HG03439 (cell line): ENCODE data around the gene DNAJB14.
A peak's percentile ranks its signal among the peaks of the same experiment; 100 is the strongest.

ENCODE experiments used
- ATAC-seq: cut with Tn5 transposase; IDR thresholded peaks from one replicate; pipeline ENCODE4 v1.9.1; 2021; ENCODE audit warnings: mild to moderate bottlenecking, moderate library complexity; ENCODE audit not compliant: unreplicated experiment

The DNAJB14 gene

DNA sequence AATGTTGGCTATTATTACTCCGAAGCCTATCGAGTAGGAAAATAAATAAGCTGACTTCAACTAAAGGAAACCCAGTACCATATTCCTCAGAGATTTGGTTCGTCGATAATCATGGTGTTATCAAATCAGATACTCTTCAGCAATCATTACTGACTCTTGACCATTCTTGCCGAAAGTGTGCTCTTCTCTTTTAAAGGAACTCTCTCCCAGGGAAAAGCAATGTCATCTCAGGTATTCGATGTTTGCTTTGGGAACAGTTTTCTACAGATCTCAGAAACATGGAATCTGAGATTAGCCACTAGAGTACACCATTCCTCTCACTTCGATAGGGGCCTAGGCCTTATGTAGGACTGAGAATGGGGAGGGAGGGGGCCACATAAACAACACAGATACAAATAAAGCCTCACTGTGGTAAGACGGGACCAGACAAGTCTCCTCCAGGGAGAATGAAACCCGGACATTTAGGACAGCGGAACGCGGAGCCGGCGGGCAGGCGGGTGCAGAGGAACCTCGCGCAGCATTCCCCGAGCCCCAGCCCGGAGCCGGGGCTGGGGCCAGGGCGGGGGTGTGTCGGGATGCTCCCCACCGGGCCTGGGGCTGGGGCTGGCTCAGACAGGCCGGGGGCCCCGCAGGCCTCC, 581 bp downstream of the DNAJB14 start:
- peak; percentile 2 for ATAC-seq

DNA sequence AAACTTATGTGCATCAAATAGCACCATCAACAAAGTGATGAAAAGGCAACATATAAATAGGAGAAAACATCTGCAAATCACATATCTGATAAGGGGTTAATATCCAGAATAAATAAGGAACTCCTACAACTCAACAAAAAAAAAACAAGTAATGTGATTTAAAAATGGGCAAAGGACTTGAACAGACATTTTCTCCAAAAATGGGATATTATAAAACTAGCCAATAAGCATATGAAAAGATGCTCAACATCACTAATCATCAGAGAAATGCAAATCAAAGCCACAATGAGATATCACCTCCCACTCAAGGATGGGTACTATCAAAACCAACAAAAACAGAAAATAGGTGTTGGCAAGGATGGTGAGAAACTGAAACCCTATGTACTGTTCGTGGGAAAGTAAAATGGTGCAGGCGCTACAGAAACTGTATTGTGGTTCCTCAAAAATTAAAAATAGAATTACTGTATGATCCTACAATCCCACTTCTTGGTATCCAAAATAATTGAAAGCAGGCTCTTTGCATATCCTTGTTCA, 2.4 kb downstream of the DNAJB14 start:
- no peak for ATAC-seq

DNA sequence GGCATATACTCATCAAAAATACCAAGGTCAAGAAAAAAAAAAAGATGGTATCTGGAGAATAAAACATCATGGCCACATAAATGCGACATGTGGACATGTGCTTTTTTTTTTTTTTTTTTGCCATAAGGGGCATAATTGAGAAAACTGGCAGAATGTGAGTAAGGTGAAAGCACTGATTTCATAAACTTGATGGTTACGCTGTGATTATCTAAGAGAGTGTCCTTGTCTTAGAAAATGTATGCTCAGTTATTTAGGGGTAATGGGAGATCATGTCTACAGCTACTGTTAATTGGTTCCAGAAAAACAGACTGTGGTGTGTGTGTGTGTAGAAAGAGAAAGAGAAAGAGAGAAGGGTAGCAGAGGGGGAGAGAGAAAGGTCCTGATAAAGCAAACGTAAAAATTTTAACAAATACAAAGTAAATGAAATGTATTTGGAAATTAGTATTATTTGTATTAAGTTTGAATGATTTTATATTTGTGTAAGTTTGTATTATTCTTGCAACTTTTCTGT, 8.1 kb downstream of the DNAJB14 start:
- no peak for ATAC-seq

DNA sequence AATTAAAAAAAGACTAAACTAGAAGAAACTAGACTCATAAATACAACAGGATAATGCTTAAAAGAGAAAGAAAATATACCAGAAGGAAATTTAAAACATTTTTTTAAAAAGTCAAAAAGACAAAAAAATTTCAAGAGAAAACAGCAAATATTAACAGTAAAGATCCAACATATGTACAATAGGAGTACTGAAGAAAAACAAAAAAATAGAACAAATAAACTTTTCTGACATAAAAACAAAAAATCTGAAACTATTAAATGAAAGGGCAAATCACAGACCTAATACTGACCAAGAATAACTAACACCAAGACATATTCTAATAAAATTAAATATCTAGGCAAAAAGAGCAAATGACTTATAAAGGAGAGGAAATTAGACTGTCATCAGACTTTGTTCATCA, 11.5 kb downstream of the DNAJB14 start:
- no peak for ATAC-seq

DNA sequence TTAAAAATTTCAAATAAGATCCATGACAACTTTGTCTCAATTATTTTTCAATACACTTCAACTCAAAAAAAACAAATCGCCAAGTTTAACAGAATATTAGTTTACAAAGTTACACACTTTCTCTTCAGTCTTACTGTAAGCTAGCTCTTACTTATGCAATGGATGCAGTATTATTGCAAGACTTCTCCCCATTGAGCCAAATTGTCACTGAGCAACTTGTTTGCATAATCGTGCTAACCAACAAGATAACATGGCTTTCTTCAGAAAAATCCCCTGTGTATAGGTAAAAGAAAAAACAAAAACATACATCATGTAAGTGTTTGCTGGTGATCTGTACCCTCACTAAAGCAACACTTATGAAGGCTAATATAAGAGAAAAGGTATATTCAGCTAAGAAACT, 18.9 kb downstream of the DNAJB14 start:
- ATAC-seq = no peak

DNA sequence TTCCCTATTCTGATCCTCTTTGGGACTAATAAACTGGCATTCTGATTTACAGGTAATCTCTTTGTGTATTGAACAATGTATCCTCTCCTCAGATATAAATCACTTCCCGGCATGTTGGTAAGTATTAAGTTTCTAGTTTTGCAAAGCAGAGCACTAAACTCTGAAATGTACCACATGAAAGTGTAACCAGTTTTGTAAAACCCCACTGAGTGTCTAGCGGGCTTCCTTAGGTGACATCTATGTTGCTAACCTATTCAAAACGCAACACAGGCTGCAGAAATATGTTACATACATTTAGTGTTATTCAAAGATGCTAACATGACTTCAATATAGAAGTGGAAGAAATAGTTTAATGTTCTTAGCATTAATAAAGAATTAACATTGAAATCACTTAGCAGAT, 25.2 kb downstream of the DNAJB14 start:
- ATAC-seq = no peak

DNA sequence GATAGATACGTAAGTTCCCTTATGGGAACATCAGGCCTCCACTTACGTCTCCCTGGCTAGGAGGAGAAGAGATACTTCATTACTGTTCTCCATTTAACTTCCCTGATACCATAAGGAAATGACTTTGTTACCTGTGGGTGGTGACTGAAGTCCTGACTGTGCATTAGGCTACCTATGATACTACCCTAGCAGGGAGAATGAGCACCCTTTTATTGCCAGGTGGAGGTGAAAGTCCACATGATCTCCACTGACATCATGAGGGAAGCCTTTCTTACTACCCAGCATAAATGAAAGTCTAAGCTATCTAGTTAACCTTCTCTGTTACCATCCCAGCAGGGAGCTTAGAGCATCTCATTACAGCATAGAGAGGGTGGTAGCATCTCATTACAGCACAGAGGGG, 27.8 kb downstream of the DNAJB14 start:
- ATAC-seq = no peak

DNA sequence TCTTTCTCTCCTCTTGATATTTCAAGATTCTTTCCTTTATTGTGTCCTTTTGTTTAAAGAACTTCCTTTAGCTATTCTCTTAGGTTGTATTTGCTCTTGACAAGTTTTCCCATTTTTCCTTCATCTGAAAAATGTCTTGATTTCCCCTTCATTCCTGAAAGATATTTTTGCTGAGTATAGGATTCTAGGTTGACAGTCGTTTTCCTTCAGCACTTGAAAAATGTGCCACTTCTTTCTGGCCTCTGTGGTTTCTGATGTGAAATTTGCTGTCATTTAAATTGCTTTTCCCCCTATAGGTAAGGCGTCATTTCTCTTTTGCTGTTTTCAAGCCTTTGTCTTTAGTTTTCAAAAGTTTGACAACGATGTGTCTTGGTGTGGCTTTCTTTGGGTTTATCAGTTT, 28.8 kb downstream of the DNAJB14 start:
- no peak for ATAC-seq

DNA sequence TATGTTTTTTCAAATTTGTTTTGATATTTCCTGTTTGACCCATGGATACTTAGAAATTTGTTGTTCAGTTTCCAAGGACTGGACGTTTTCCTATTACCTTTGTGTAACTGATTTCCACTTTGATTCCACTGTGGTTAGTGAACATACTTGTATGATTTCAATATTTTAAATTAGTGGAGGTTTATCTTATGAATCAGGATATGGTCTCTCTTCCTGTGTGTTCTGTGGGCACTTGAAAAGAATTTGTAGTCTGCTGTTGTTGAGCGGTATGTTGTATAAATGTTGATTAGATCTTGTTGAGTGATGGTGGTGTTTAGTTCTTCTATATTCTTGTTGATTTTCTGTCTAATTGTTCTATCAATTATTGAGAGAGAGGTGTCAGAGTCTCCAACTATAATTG, 31.0 kb downstream of the DNAJB14 start:
- no peak for ATAC-seq

DNA sequence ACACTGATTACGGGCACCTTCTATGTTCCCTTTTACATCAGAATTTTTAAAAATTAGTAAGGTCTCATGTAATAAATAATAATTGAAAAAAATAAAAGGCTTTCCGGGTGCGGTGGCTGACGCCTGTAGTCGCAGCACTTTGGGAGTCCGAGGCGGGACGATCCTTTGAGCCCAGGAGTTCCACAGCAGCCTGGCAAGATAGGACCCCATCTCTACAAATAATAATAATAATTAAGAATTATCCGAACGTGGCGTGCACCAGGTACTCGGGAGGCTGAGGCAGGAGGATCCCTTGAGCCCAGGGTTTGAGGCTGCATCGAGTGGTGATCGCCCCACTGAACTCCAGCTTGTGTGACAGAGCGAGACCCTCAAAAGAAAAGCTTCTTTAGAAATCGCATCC, 51.4 kb downstream of the DNAJB14 start:
- ATAC-seq = no peak

DNA sequence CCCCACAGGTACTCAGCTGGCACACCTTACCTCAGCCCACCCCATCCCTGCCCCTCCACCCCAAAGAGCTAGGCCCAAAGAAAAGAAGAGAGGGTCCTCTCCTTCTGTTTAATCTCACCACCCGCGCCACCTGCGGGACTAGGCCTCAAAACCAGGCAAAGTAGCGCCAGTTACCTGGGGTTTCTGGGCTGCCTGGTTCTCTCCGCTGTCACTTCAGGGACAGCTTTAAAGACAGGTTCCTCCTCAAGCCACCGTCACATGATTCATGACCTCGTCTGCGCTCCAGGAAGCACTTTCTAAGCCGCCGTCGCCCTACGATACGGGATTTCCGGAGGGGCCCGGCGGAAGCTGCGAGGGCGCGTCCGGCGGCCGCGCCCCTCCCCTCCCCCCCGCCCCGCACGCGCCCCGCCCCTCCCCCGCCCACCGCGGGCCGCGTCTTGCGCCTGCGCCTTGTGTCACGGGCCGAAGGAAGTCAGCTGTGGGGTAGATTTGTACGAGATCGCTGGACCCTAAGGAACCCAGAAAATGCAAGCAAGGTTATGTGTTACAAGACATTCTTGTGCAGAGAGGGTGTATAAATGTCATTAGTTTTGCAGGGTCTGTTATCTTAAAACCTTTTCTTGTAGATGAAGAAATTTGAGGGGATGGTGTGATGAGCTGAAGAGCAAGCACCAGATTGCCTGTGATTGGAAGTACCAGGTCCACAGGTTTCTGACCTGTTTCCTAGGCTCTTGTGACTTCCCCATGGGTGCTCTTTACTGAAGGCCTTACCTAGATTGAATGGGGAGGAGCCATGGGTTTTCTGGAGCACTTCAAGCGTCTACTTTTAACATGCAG, 52.0 kb downstream of the DNAJB14 start, which contains the start of gene LAMTOR3:
Gene LAMTOR3 (minus strand): TSS at position 267 of the 837 bp plus-strand sequence. CDS start 464 bp downstream, outside the sequence.
- peak; percentile 100 for ATAC-seq

DNA sequence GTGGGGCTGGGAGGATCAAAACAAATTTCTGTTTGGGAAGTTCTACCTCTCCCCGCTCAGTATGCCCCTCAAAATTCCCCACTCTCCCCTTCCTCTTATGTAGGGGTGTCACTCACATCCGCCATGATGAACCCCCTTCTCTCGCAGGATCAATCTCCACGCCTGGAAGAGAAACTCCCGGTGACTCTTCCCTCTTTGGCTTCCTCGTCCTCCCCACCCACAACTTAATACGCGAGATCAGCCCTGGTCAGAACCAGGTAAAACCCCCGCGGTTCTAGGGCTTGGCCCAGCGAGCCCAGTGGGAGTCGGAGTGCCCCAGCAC, 52.6 kb downstream of the DNAJB14 start:
- no peak for ATAC-seq

DNA sequence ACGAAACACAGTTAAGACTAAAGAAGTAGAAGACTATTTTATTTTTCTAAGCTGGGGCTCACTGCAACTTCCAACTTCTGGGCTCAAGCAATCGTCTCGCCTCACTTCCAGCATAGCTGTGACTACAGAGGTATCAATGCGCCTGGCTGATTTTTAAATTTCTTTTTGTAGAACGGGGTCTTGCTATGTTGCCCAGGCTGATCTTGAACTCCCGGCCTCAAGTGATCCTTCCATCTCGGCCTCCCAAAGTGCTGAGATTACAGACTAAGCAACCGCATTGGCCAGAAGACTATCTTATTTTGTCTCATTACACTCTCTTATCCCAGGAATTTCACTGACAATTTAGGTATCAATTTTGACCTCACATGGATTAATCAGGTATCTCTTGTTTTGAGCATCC, 53.4 kb downstream of the DNAJB14 start:
- ATAC-seq = no peak

DNA sequence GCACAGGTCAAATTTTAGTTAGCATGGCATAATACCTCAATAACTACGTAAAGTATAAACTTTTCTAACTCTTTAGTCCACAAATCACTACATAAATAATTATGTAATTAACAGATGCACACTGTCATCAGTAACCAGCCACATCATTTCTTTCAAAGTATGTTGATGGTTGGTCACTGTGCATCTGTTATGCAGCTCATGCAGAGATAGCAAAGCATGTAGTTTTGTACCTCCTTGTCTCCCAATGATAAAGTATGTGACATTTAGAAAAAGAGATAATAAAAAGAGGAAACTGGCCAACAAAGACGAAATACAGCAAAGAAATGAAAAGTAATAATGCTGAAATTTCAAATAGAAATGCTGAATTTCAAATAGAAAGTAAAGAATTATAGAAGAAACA, 55.1 kb downstream of the DNAJB14 start:
- ATAC-seq = no peak

DNA sequence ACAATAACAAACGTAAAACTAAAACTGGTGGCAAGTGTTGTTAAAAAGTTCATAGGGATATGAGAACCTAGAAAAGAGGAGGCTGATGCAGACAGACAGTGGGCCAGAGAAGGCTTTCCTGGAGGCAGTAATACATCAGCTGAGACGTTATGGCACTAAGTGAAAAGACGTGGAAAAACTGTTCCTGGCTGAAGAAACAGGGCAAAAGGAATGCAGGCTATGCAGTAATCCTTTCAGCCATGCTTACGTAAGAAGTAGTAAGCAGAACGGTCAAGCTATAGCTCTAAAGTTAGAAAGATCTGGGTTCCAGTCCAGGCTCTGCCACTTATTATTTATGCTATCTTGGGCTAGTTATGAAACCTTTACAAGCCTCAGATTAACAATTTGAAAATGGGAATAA, 58.6 kb downstream of the DNAJB14 start:
- ATAC-seq = no peak

DNA sequence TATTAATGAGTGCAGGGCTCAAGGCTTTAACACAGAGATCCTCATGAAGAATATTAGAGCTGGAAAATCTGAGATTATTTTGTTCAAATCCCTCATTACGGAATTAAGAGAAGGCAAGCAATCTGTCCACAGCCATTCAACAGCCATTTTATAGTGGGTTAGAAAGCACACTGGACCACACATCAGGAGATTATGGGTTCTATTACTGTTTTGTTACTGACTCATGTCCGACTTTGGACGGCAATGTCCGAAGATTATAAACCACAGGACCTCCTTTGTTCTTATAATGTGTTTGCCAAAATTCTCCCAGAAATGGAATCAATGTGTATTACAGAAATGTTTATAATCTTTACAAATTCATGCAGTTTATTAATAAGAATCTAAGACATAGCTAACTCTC, 60.3 kb downstream of the DNAJB14 start:
- ATAC-seq = no peak

DNA sequence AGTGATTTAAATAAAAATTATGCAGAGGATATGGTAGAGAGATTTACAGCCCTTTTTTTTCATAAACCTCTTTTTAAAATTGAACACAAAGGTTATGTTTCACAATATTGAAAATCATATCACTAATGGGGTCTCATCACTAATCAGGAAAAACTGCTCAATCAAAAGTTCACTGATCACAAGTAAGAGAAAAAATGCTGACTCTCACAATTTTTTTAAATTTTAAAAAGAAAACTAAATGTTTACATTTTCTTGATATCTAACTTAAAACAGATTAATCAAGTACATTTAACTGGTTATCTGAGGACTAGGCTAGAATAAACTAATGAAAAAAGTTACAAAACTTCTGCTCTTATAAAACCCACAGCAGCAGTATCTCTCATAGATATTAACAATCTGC, 60.7 kb downstream of the DNAJB14 start:
- no peak for ATAC-seq

DNA sequence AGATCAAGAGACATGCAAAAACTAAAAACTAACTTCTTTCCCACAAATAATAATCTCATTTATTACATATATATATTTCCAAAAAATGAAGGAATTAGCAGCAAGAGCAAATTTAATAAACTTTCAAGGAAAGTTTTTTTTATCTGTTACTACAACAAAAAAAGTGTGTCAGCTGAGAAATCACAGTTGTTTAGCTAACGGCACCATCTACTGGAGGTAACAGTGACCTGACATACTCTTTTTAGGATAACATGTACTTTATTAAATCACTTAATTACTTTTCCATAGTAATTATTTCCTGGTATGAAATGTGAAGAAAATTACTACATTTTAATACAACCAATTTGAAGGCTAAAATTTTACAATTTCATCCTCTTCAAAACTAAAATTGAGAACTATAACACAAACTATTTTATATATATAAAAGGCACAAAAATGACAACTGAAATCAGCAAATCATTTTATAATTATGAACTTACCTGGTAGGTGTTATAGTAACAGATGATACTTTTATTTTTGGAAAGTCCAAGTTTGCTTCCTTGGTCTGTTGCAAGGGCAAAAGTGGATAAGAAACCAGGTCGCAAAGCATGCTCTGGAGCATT, 61.3 kb downstream of the DNAJB14 start:
- ATAC-seq = peak; percentile 53

DNA sequence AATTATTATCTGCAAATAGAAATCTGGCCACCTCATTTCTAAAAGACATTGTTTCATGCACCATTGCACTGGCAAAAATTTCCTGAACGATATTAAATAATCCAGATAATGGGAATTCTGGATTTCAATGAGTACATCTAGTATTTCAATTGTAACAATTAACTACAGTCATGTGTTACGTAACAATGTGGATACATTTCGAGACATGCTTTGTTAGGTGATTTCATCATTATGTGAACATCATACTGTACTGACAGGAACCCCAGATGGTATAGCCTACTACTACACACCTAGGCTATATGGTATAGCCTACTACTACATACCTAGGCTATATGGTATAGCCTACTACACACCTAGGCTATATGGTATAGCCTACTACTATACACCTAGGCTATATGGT, 67.0 kb downstream of the DNAJB14 start:
- no peak for ATAC-seq

DNA sequence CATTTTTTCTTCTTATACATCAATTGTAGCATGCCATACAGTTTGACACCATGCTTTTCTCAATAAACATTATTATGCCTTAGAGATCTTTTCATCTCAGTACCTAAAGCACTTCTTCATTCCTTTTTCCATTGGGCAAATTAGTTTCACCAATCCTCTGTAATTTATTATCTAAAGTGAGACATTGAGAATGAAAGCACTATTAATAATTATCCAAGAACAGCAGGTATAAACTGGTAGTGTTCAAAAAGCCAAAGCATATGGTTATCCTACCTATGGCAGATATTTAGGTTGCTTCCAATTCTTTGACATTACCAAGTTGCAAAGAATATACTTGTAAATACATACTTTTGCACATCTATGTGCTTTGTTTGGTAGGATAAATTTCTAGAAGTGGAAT, 67.8 kb downstream of the DNAJB14 start:
- ATAC-seq = no peak

DNA sequence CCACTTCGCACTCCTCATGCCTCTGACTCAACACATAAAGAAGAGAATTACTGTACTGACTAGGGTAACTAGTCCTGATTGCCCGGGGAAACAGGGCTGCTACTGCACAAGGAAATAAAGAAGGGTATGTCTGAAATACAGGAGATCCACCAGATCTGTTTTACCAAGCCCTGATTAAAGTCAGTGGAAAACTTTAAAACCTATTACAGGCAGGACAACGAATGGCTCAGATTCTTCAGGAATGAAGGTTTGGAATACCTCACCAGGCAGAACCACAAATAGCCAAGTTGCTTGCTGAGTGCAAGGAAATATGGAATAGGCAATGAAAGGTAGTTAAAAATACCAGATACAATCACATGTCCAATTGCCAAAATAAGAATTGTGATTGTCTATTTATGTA, 69.5 kb downstream of the DNAJB14 start:
- ATAC-seq = no peak

DNA sequence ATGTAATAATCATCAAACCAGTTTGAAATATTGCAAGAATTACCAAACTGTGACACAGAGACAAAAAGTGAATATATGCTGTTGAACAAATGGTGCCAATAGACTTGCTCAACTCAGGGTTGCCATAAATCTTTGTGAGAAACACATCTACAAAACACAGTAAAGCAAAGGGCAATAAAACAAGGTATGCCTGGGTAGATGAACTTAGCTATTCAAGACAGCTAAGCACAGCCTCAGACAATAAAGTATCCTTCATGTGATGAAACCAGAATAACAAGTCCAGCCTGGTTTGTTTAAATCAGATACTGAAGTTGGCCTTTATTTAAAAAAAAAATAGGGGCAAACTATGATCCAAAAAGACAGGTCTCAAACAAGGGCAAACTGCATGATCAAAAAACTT, 71.3 kb downstream of the DNAJB14 start:
- no peak for ATAC-seq
